Measurements from ENCODE around the gene DHRS2.
"Not testable (repeated sequence)": the region's sequence is repeated elsewhere in the genome, so short reads cannot be mapped to it uniquely, and the experiment has no call there.

The DHRS2 gene

DNA sequence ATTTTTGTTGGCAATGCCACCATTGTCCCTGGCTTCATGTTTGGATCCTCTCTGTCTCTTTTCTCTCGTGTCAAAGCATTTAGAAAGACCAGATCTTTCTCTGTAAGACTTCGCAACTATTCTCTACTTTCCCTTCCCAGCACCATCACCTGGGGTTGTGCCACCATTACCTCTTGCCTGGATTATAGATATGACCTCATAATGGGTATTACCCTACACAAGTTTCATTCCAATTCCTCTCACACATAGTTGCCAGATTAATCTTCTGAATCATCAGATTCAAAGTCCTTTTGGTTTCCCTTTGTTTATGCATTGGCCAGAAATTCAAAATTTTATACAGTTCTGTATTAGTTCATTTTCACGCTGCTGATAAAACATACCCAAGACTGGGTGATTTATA, 27.2 kb upstream of the DHRS2 start:
- TF ChIP-seq, protein P1, sequence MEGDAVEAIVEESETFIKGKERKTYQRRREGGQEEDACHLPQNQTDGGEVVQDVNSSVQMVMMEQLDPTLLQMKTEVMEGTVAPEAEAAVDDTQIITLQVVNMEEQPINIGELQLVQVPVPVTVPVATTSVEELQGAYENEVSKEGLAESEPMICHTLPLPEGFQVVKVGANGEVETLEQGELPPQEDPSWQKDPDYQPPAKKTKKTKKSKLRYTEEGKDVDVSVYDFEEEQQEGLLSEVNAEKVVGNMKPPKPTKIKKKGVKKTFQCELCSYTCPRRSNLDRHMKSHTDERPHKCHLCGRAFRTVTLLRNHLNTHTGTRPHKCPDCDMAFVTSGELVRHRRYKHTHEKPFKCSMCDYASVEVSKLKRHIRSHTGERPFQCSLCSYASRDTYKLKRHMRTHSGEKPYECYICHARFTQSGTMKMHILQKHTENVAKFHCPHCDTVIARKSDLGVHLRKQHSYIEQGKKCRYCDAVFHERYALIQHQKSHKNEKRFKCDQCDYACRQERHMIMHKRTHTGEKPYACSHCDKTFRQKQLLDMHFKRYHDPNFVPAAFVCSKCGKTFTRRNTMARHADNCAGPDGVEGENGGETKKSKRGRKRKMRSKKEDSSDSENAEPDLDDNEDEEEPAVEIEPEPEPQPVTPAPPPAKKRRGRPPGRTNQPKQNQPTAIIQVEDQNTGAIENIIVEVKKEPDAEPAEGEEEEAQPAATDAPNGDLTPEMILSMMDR (IDR thresholded peaks at IDR 0.05), result no peak
- Histone ChIP-seq H3K4me3 (ENCODE audit: low read depth in 1 of 2, low read length in 1 of 2) (no peak overlapping the region), H3K9me3 (no peaks in the 10 kb centered on the region), H3K27ac (no peak overlapping the region), H3K4me1 (ENCODE audit: control insufficient read depth in 1 of 2, insufficient read depth in 1 of 2, low read depth in 1 of 2, low read length in 1 of 2) (no peaks in the 10 kb centered on the region), H3K27me3 (no peaks in the 10 kb centered on the region), H3K36me3 (no peaks in the 10 kb centered on the region)

DNA sequence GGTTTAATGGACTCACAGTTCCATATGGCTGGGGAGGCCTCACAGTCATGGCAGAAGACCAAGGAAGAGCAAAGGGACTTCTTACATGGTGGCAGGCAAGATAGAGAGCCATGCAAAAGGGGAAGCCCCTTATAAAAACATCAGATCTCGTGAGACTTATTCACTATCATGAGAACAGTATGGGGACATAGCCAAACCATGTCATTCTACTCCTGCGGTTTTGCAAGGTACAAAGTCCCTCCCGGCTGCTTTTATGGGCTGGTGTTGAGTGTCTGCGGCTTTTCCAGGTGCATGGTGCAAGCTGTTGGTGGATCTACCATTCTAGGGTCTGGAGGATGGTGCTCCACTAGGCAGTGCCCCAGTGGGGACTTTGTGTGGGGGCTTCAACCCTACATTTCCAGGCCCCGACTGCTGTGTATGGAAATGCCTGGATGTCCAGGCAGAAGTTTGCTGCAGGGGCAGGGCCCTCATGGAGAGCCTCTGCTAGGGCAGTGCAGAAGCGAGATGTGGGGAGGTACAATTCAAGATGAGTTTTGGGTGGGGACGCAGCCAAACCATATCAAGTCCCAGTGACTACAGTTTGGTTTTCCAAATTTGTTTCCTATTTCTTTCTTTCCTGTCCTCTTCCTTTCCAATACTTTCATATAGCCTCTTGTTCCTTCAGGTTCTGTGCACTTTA, 26.6 kb upstream of the DHRS2 start:
- not testable (repeated sequence) for H3K27me3 ChIP-seq; H3K4me3 ChIP-seq (ENCODE audit: low read depth in 1 of 2, low read length in 1 of 2); H3K9me3 ChIP-seq; H3K36me3 ChIP-seq; H3K4me1 ChIP-seq (ENCODE audit: control insufficient read depth in 1 of 2, insufficient read depth in 1 of 2, low read depth in 1 of 2, low read length in 1 of 2); H3K27ac ChIP-seq

DNA sequence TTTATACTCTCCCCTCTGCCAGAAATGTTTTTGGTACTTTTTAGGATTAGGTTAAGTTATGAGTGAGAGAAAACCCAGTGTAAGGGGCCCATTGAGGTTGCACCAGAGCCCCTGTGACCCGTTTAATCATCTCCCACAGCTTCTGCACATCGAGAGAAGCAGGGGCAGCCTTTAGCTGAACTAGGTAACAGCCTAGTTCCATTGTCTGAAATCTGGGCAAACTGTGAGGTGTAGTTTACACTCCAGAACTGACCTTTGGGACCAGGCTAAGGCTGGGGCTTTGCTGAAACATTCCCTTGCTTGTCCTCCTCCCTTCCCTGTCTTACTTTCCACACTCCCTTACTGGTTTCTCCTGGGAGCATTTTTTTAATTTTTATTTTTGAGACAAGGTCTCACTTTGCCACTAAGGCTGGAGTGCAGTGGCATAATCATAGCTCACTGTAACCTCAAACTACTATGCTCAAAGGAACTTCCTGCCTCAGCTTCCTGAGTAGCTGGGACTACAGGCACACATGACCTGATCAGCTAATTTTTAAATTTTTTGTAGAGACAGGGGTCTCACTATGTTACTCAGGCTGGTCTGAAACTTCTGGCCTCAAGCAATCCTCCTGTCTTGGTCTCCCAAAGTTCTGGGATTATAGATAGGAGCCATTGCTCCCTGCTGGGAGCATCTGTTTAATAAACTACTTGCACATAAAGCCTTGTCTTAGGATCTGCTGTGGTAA, 25.9 kb upstream of the DHRS2 start:
- TF ChIP-seq, protein P1 (IDR thresholded peaks at IDR 0.05), result no peak
- no peaks in the 10 kb centered on the region for H3K9me3 ChIP-seq
- no peak overlapping the region for H3K4me3 ChIP-seq (ENCODE audit: low read depth in 1 of 2, low read length in 1 of 2)
- H3K27me3 ChIP-seq, result no peaks in the 10 kb centered on the region
- no peaks in the 10 kb centered on the region for H3K4me1 ChIP-seq (ENCODE audit: control insufficient read depth in 1 of 2, insufficient read depth in 1 of 2, low read depth in 1 of 2, low read length in 1 of 2)
- H3K27ac ChIP-seq, result no peak overlapping the region
- no peaks in the 10 kb centered on the region for H3K36me3 ChIP-seq

DNA sequence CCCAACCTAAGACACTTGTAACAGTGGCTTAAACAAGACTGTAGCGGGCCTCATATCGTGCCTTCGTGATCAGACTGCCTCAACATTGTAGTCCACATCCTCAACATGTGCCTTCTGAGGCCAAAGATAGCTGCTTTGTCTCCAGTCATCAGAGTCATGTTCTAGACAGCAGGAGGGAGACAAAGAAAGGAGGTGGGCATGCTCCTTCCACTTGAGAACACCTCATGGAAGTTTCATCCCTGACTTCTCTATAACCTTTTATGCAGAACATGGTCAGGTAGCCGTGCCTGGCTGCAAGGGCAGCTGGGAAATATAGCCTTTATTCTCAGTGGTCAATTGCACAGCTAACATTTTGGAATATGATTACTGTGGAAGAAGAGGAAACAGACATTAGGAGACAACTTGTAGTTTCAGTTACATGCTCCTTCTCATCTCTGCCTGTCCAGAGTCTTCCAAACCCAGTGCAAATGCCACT, 25.3 kb upstream of the DHRS2 start:
- Histone ChIP-seq H3K27me3 (no peaks in the 10 kb centered on the region), H3K9me3 (no peaks in the 10 kb centered on the region), H3K4me3 (ENCODE audit: low read depth in 1 of 2, low read length in 1 of 2) (no peak overlapping the region), H3K27ac (no peak overlapping the region), H3K36me3 (no peaks in the 10 kb centered on the region), H3K4me1 (ENCODE audit: control insufficient read depth in 1 of 2, insufficient read depth in 1 of 2, low read depth in 1 of 2, low read length in 1 of 2) (no peaks in the 10 kb centered on the region)
- TF ChIP-seq, protein P1 (IDR thresholded peaks at IDR 0.05), result no peak

DNA sequence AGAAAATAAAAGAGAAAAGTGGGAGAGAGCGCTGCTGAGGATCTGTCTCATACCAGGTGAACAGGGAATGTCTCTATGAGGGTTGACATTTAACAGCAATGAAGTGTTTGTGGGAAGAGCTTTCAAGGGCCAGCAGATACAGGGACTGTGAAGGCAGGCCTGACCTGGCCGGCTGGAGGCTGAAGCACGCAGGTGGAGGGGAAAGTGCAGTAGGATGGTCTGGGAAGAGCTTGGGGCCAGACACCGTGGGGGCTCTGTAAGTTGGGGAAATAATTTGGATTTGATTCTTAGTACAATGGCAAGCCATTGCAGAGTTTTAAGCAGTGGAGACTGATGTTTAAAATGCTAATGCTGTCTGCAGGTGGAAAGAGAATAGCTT, 23.8 kb upstream of the DHRS2 start:
- H3K4me1 ChIP-seq (ENCODE audit: control insufficient read depth in 1 of 2, insufficient read depth in 1 of 2, low read depth in 1 of 2, low read length in 1 of 2), result no peaks in the 10 kb centered on the region
- no peaks in the 10 kb centered on the region for H3K9me3 ChIP-seq
- H3K27me3 ChIP-seq, result no peaks in the 10 kb centered on the region
- no peak overlapping the region for H3K4me3 ChIP-seq (ENCODE audit: low read depth in 1 of 2, low read length in 1 of 2)
- H3K27ac ChIP-seq, result no peak overlapping the region
- H3K36me3 ChIP-seq, result no peaks in the 10 kb centered on the region
- TF ChIP-seq, protein P1 (IDR thresholded peaks at IDR 0.05), result no peak

DNA sequence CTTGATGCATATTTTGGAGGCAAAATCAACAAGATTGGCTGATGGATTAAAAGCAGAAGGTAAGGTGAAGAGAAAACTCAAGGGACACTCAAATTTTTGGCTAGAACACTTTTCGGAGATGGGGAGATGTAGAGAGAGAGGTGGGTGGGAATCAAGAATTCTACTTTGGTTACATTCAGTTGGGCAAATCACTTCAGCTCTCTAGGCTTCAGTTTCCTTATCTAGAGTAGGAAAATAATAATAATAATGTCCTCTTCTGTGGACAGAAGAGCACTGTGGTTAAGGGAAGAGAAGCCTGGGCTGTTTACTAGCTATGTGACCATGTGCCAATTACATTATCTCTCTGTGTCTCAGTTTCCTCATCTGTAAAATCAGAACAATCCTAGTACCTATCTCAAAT, 23.4 kb upstream of the DHRS2 start:
- Histone ChIP-seq H3K4me3 (ENCODE audit: low read depth in 1 of 2, low read length in 1 of 2) (no peak overlapping the region), H3K27me3 (no peaks in the 10 kb centered on the region), H3K36me3 (no peaks in the 10 kb centered on the region), H3K27ac (no peak overlapping the region), H3K4me1 (ENCODE audit: control insufficient read depth in 1 of 2, insufficient read depth in 1 of 2, low read depth in 1 of 2, low read length in 1 of 2) (no peaks in the 10 kb centered on the region), H3K9me3 (no peaks in the 10 kb centered on the region)
- TF ChIP-seq, protein P1 (IDR thresholded peaks at IDR 0.05), result no peak
